HCT116 (cell line): ENCODE measurements around the gene C11orf52. TPM values are rescaled to one million over a fixed set of nuclear protein-coding genes. Genes with fewer than 3 reads are reported as not detected.

Experiments
- ATAC-seq: fragments of 200-7000 bp; cut with Tn5 transposase; 2 replicates; pipeline ENCODE4 v1.9.1; 2020; ENCODE audit warnings: mild to moderate bottlenecking, moderate library complexity
- BruUV-seq: library from RNA; stranded (reverse); fragments of 400-500 nt; replicated peaks from 2 replicates; lab custom pipeline; 2021; lab: Mats Ljungman, UMichigan
- CTCF ChIA-PET: fragments of 300-600 bp; sonication (Branson Sonifier 250); formaldehyde crosslinking; loops from one replicate; lab custom pipeline; 2021; ENCODE audit warnings: antibody characterized with exemption; lab: Charles Lee
- POLR2A ChIA-PET: fragments of 300-600, 350-600 bp; sonication (Branson Sonifier 250); formaldehyde crosslinking; loops from one replicate; lab custom pipeline; 2021; ENCODE audit warnings: antibody characterized with exemption; lab: Charles Lee
- RAD21 ChIA-PET, 2 experiments: fragments of 300-600 bp; sonication (Branson Sonifier 250); formaldehyde crosslinking; loops; one replicate each; lab custom pipeline; 2023; ENCODE audit warnings: low total read pairs in 2 of 2; ENCODE audit not compliant: uncharacterized antibody in 2 of 2, unreplicated experiment in 2 of 2, low non-redundant PET in 1 of 2; lab: Charles Lee
- DNase-seq: peaks from one replicate; pipeline ENCODE4 v3.0.0-alpha.2; 2010; ENCODE audit warnings: low read depth, low spot score
- H2AFZ ChIP-seq: fragments of 200-600 bp; shearing (Covaris generic), sonication (generic); 2 replicates; pipeline ENCODE4 v1.6.1; 2017; ENCODE audit warnings: low read depth, mixed run types, mixed read lengths, antibody characterized with exemption, low read length; ENCODE audit not compliant: poor library complexity, severe bottlenecking
- H3K27ac ChIP-seq: 2 replicates; pipeline ENCODE4 v1.5.1; 2012; ENCODE audit warnings: low read depth, low read length
- H3K27me3 ChIP-seq: fragments of 200-600 bp; sonication (generic); 2 replicates; pipeline ENCODE4 v1.6.1; 2016; ENCODE audit warnings: mixed run types, low read length, mixed read lengths; ENCODE audit not compliant: insufficient read depth
- H3K36me3 ChIP-seq, 2 experiments: fragments of 200-500 bp in 1 of 2; fragments of 200-600 bp in 1 of 2; sonication (Bioruptor generic) in 1 of 2; sonication (generic) in 1 of 2; 2 replicates each; pipeline versions ENCODE4 v1.5.1 to v1.6.1; 2014 to 2016; ENCODE audit warnings: low read length in 2 of 2, inconsistent platforms in 1 of 2, mixed read lengths in 1 of 2, mixed run types in 1 of 2; ENCODE audit not compliant: insufficient read depth in 2 of 2, control insufficient read depth in 1 of 2
- H3K4me1 ChIP-seq, 2 experiments: fragments of 200-600 bp in 1 of 2; sonication (generic) in 1 of 2; 2 replicates each; pipeline versions ENCODE4 v1.5.1 to v1.6.1; 2012 to 2017; ENCODE audit warnings: low read length in 2 of 2, inconsistent platforms in 1 of 2, mild to moderate bottlenecking in 1 of 2, mixed read lengths in 1 of 2, mixed run types in 1 of 2, moderate library complexity in 1 of 2; ENCODE audit not compliant: insufficient read depth in 2 of 2, control insufficient read depth in 1 of 2
- H3K4me2 ChIP-seq: fragments of 200-600 bp; sonication (generic); 2 replicates; pipeline ENCODE4 v1.6.1; 2017; ENCODE audit warnings: mixed run types, low read length, mixed read lengths
- H3K4me3 ChIP-seq, 2 experiments: fragments of 200-600 bp in 1 of 2; sonication (generic) in 1 of 2; replicated peaks in 1 of 2; 2 replicates each; pipeline ENCODE4 v1.5.1; 2011 to 2016; ENCODE audit warnings: low read length in 2 of 2, control low read depth in 1 of 2, low read depth in 1 of 2, mild to moderate bottlenecking in 1 of 2, mixed read lengths in 1 of 2, mixed run types in 1 of 2
- H3K79me2 ChIP-seq: fragments of 200-600 bp; sonication (generic); 2 replicates; pipeline ENCODE4 v1.6.1; 2017; ENCODE audit warnings: mild to moderate bottlenecking, mixed run types, low read length, moderate library complexity, mixed read lengths; ENCODE audit not compliant: insufficient read depth
- H3K9ac ChIP-seq: fragments of 200-600 bp; sonication (generic); 2 replicates; pipeline ENCODE4 v1.6.1; 2016; ENCODE audit warnings: low read length, mixed read lengths
- H3K9me2 ChIP-seq: fragments of 200-600 bp; sonication (generic), shearing (Covaris generic); 2 replicates; pipeline ENCODE4 v1.6.1; 2017; ENCODE audit warnings: mixed run types, mild to moderate bottlenecking, moderate library complexity; ENCODE audit not compliant: insufficient read depth
- H3K9me3 ChIP-seq, 2 experiments: fragments of 200-500 bp in 1 of 2; fragments of 200-600 bp in 1 of 2; sonication (Bioruptor generic) in 1 of 2; sonication (generic) in 1 of 2; 2 replicates each; pipeline ENCODE4 v1.6.1; 2014 to 2017; ENCODE audit warnings: low read length in 2 of 2, mixed read lengths in 2 of 2, inconsistent platforms in 1 of 2, low read depth in 1 of 2, mild to moderate bottlenecking in 1 of 2, mixed run types in 1 of 2, moderate library complexity in 1 of 2; ENCODE audit not compliant: control insufficient read depth in 1 of 2, insufficient read depth in 1 of 2
- H4K20me1 ChIP-seq: fragments of 200-600 bp; sonication (generic), shearing (Covaris generic); 2 replicates; pipeline ENCODE4 v1.6.1; 2017; ENCODE audit warnings: mixed run types, mild to moderate bottlenecking, moderate library complexity; ENCODE audit not compliant: insufficient read depth
- CBX3 ChIP-seq: IDR thresholded peaks from 2 replicates; pipeline ENCODE4 v1.6.1; 2012; ENCODE audit warnings: low read depth
- CEBPB ChIP-seq: IDR thresholded peaks from 2 replicates; pipeline ENCODE4 v1.6.1; 2012; ENCODE audit warnings: low read depth
- EGR1 ChIP-seq: IDR thresholded peaks from 2 replicates; pipeline ENCODE4 v1.6.1; 2012; ENCODE audit warnings: low read depth
- ELF1 ChIP-seq: IDR thresholded peaks from 2 replicates; pipeline ENCODE4 v1.6.1; 2012; ENCODE audit warnings: low read depth, borderline replicate concordance
- EZH2 ChIP-seq: fragments of 200-600 bp; sonication (generic); IDR thresholded peaks from 2 replicates; pipeline ENCODE4 v1.6.1; 2017; ENCODE audit warnings: antibody characterized with exemption, mixed run types
- FOSL1 ChIP-seq: IDR thresholded peaks from 2 replicates; pipeline ENCODE4 v1.6.1; 2012; ENCODE audit warnings: low read depth
- JUND ChIP-seq: IDR thresholded peaks from 2 replicates; pipeline ENCODE4 v1.6.1; 2012
- POLR2AphosphoS5 ChIP-seq: IDR thresholded peaks from 2 replicates; pipeline ENCODE4 v1.6.1; 2011; ENCODE audit warnings: mild to moderate bottlenecking, low read depth, low read length, moderate library complexity
- SIN3A ChIP-seq: IDR thresholded peaks from 2 replicates; pipeline ENCODE4 v1.6.1; 2012; ENCODE audit warnings: low read depth
- SP1 ChIP-seq: IDR thresholded peaks from 2 replicates; pipeline ENCODE4 v1.6.1; 2012; ENCODE audit warnings: low read depth
- SRF ChIP-seq: IDR thresholded peaks from 2 replicates; pipeline ENCODE4 v1.6.1; 2012; ENCODE audit warnings: low read depth
- TCF7L2 ChIP-seq: IDR thresholded peaks from 2 replicates; pipeline ENCODE4 v1.7.0; 2011; ENCODE audit warnings: borderline replicate concordance, inconsistent platforms; ENCODE audit not compliant: insufficient read depth, insufficient read length; ENCODE audit errors: extremely low read depth
- YY1 ChIP-seq: IDR thresholded peaks from 2 replicates; pipeline ENCODE4 v1.6.1; 2011; ENCODE audit warnings: low read length, low read depth, moderate library complexity, mild to moderate bottlenecking; ENCODE audit not compliant: insufficient replicate concordance; ENCODE audit errors: extremely low read depth
- ZNF274 ChIP-seq: fragments of 200-500 bp; sonication (Bioruptor generic); IDR thresholded peaks from 2 replicates; pipeline ENCODE4 v1.6.1; 2014; ENCODE audit warnings: mild to moderate bottlenecking, low read depth, low read length, inconsistent platforms
- intact Hi-C: fragments of 100-400 bp; cut with micrococcal nuclease; formaldehyde crosslinking; loops from 2 replicates; pipeline ENCODE4 v1.10.0; 2022
- total RNA-seq: library from RNA; stranded (reverse); gene quantifications from one replicate; pipeline ENCODE4 v1.2.1, GENCODE V29; 2021; ENCODE audit not compliant: unreplicated experiment
- TF ChIP-seq, protein P1 (sequence below): IDR thresholded peaks from 2 replicates; pipeline ENCODE4 v1.6.1; 2012
- TF ChIP-seq, protein P2 (sequence below), 3 experiments: fragments of 200-600 bp in 1 of 3; sonication (generic) in 1 of 3; IDR thresholded peaks in 2 of 3; conservative IDR thresholded peaks in 1 of 3; 2 replicates each; pipeline ENCODE4 v1.5.1; 2012 to 2017; ENCODE audit warnings: low read depth in 2 of 3, low read length in 2 of 3, antibody characterized with exemption in 1 of 3, borderline replicate concordance in 1 of 3, control low read depth in 1 of 3, mild to moderate bottlenecking in 1 of 3, mixed read lengths in 1 of 3, mixed run types in 1 of 3, moderate library complexity in 1 of 3; ENCODE audit not compliant: insufficient read depth in 1 of 3
- TF ChIP-seq, protein P3 (sequence below): IDR thresholded peaks from 2 replicates; pipeline ENCODE4 v1.6.1; 2011; ENCODE audit warnings: mild to moderate bottlenecking, low read length, moderate library complexity; ENCODE audit not compliant: insufficient replicate concordance; ENCODE audit errors: extremely low read depth

The C11orf52 gene
- total RNA-seq, 1 experiment from 2014 or later = 4.6 TPM

DNA sequence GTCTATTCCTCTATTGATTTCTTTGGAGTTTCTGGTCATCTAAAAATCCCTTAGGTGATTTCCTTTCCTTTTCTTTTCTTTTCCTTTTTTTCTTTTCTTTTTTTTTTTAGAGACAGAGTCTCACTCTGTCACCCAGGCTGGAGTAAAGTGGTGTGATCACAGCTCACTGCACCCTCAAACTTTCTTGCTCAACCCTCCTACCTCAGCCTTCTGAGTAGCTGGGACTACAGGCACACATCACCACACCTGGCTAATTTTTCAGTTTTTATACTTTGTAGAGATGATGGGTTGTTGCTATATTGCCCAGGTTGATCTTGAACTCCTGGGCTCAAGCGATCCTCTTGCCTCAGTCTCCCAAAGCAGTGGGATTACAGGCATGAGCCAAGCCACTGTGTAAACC is 1.9 kb upstream of the C11orf52 start:
- Histone ChIP-seq H2AFZ (no peak overlapping the region), H3K4me2 (no peak overlapping the region), H3K27me3 (peaks cover 8% of the 10 kb centered on the region; the same call in 1 of the 2 replicates), H3K9ac (no peak overlapping the region), H3K27ac (no peak overlapping the region), H4K20me1 (no peaks in the 10 kb centered on the region), H3K79me2 (no peaks in the 10 kb centered on the region), H3K9me3 (no peaks in the 10 kb centered on the region), H3K36me3 (no peaks in the 10 kb centered on the region), H3K4me1 (peaks cover 8 to 17% of the 10 kb centered on the region in 2 experiments; a peak in 3 of 4 replicates), H3K4me3 (no peak overlapping the region), H3K9me2 (no peaks in the 10 kb centered on the region)
- intact Hi-C loops = no loop called here
- no TSS peak for BruUV-seq
- RAD21 ChIA-PET = no interaction called here
- CTCF ChIA-PET = no interaction called here
- POLR2A ChIA-PET = no interaction called here
- DNase-seq (no peak), ATAC-seq (no peak)
- TF ChIP-seq SIN3A (no peak), SRF (no peak), CEBPB (no peak), TCF7L2 (no peak), POLR2AphosphoS5 (no peak), EGR1 (no peak), YY1 (no peak), ZNF274 (no peak), FOSL1 (no peak), JUND (no peak), SP1 (no peak), EZH2 (no peak), CBX3 (no peak), ELF1 (no peak)
- TF ChIP-seq, protein P1, sequence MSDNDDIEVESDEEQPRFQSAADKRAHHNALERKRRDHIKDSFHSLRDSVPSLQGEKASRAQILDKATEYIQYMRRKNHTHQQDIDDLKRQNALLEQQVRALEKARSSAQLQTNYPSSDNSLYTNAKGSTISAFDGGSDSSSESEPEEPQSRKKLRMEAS = no peak
- TF ChIP-seq, protein P2, sequence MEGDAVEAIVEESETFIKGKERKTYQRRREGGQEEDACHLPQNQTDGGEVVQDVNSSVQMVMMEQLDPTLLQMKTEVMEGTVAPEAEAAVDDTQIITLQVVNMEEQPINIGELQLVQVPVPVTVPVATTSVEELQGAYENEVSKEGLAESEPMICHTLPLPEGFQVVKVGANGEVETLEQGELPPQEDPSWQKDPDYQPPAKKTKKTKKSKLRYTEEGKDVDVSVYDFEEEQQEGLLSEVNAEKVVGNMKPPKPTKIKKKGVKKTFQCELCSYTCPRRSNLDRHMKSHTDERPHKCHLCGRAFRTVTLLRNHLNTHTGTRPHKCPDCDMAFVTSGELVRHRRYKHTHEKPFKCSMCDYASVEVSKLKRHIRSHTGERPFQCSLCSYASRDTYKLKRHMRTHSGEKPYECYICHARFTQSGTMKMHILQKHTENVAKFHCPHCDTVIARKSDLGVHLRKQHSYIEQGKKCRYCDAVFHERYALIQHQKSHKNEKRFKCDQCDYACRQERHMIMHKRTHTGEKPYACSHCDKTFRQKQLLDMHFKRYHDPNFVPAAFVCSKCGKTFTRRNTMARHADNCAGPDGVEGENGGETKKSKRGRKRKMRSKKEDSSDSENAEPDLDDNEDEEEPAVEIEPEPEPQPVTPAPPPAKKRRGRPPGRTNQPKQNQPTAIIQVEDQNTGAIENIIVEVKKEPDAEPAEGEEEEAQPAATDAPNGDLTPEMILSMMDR (IDR thresholded peaks at IDR 0.05 in 2 of 3, conservative IDR thresholded peaks at IDR 0.05 in 1 of 3; ENCODE audit: borderline replicate concordance in 1 of 3, insufficient read depth in 1 of 3, low read depth in 2 of 3, low read length in 2 of 3) = no peak
- TF ChIP-seq, protein P3, sequence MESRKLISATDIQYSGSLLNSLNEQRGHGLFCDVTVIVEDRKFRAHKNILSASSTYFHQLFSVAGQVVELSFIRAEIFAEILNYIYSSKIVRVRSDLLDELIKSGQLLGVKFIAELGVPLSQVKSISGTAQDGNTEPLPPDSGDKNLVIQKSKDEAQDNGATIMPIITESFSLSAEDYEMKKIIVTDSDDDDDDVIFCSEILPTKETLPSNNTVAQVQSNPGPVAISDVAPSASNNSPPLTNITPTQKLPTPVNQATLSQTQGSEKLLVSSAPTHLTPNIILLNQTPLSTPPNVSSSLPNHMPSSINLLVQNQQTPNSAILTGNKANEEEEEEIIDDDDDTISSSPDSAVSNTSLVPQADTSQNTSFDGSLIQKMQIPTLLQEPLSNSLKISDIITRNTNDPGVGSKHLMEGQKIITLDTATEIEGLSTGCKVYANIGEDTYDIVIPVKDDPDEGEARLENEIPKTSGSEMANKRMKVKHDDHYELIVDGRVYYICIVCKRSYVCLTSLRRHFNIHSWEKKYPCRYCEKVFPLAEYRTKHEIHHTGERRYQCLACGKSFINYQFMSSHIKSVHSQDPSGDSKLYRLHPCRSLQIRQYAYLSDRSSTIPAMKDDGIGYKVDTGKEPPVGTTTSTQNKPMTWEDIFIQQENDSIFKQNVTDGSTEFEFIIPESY = no peak
